H4 (cell line): ENCODE results near the gene ADIRF. TPM values are rescaled to one million over a fixed set of nuclear protein-coding genes. Genes with fewer than 3 reads are reported as not detected.
"Not testable (repeated sequence)": the region's sequence is repeated elsewhere in the genome, so short reads cannot be mapped to it uniquely, and the experiment has no call there.

Experiments
- DNase-seq: peaks from one replicate; pipeline ENCODE4 v3.0.0-alpha.2; 2015; ENCODE audit warnings: low spot score
- total RNA-seq: library from RNA; depleted of rRNA; stranded (reverse); fragments of >200 nt; shearing (Covaris generic); gene quantifications from 2 replicates; pipeline ENCODE4 v1.2.3, GENCODE V29; 2014

ADIRF gene
- total RNA-seq, 1 experiment from 2014 or later, result not detected

GRCh38 chr10:86946213-86947155 is 21.8 kb upstream of the ADIRF start:
- DNase-seq, result peak; percentile 4

GRCh38 chr10:86947806-86948205 is 20.5 kb upstream of the ADIRF start:
- DNase-seq, result not testable (repeated sequence)

- DNase-seq, result no peak
These were observed 17.9 kb upstream of the ADIRF start for GRCh38 chr10:86950349-86950748.

- DNase-seq, result no peak
These were observed 17.0 kb upstream of the ADIRF start for GRCh38 chr10:86951184-86951761.

- no peak for DNase-seq
These were observed 16.2 kb upstream of the ADIRF start for GRCh38 chr10:86952106-86952505.

- DNase-seq, result not testable (repeated sequence)
These were observed 15.6 kb upstream of the ADIRF start for GRCh38 chr10:86952697-86953096.

- no peak for DNase-seq
These were observed 14.3 kb upstream of the ADIRF start for GRCh38 chr10:86953747-86954680.

- no peak for DNase-seq
These were observed 13.4 kb upstream of the ADIRF start for GRCh38 chr10:86954681-86955500.

- no peak for DNase-seq
These were observed 12.6 kb upstream of the ADIRF start for GRCh38 chr10:86955501-86956194.

GRCh38 chr10:86956195-86956847 is 12.0 kb upstream of the ADIRF start:
- no peak for DNase-seq

- DNase-seq, result no peak
These were observed 11.3 kb upstream of the ADIRF start for GRCh38 chr10:86956848-86957448.

GRCh38 chr10:86957471-86958115 is 10.7 kb upstream of the ADIRF start, which contains the start of gene MMRN2:
Gene MMRN2, minus strand, starts transcription at chr10:86957615. Its CDS starts 74 bp downstream, at chr10:86957541.
- no peak for DNase-seq

GRCh38 chr10:86958116-86958900 is 10.0 kb upstream of the ADIRF start, which contains the start of gene SNCG:
Gene SNCG, plus strand, starts transcription at chr10:86958599. Its CDS starts 99 bp downstream, at chr10:86958698.
- DNase-seq, result no peak

GRCh38 chr10:86958901-86959736 is 9.2 kb upstream of the ADIRF start:
- DNase-seq, result no peak

- no peak for DNase-seq
These were observed 8.6 kb upstream of the ADIRF start for GRCh38 chr10:86959737-86960002.

- peak; percentile 63 for DNase-seq
These were observed 8.0 kb upstream of the ADIRF start for GRCh38 chr10:86960003-86960862.
